GM12864 (cell line): ENCODE results near the gene FALEC.
"Not testable (repeated sequence)": the region's sequence is repeated elsewhere in the genome, so short reads cannot be mapped to it uniquely, and the experiment has no call there.

Experiments
- DNase-seq: peaks from one replicate; pipeline ENCODE4 v3.0.0-alpha.2; 2011; ENCODE audit warnings: low read depth
- H3K4me3 ChIP-seq: 2 replicates; pipeline ENCODE4 v1.5.1; 2011; ENCODE audit warnings: mild to moderate bottlenecking, low read depth, low read length, control low read depth
- CTCF ChIP-seq: IDR thresholded peaks from 2 replicates; pipeline ENCODE4 v1.5.1; 2011; ENCODE audit warnings: low read depth, mild to moderate bottlenecking, moderate library complexity, low read length, control low read depth, inconsistent platforms; ENCODE audit errors: missing control alignments

The FALEC gene

GRCh38 chr1:150561974-150562445 is 46.5 kb downstream of the FALEC start:
- DNase-seq: peak; percentile 81
- peak overlapping the region; percentile 59 for H3K4me3 ChIP-seq
- no peak for TF ChIP-seq CTCF

- peak; percentile 100 for DNase-seq
- TF ChIP-seq CTCF: no peak
- peak overlapping the region; percentile 59 for H3K4me3 ChIP-seq
Observed at GRCh38 chr1:150562446-150563339, 47.1 kb downstream of the FALEC start.

- peak; percentile 70 for DNase-seq
- no peak for TF ChIP-seq CTCF
- peak overlapping the region; percentile 42 for H3K4me3 ChIP-seq
Observed at GRCh38 chr1:150563340-150564038, 47.9 kb downstream of the FALEC start.

- peak overlapping the region; percentile 8; the same call in 1 of the 2 replicates for H3K4me3 ChIP-seq
- no peak for TF ChIP-seq CTCF
- DNase-seq: no peak
Observed at GRCh38 chr1:150564051-150564991, 48.8 kb downstream of the FALEC start.

GRCh38 chr1:150565240-150565991 is 49.9 kb downstream of the FALEC start:
- H3K4me3 ChIP-seq, DNase-seq: not testable (repeated sequence)

GRCh38 chr1:150566589-150567340 is 51.2 kb downstream of the FALEC start:
- H3K4me3 ChIP-seq: peak overlapping the region; percentile 20; the same call in 1 of the 2 replicates
- DNase-seq: no peak
- TF ChIP-seq CTCF: no peak
